GM18519 (cell line): Measurements from ENCODE around the gene FLVCR2.
A peak's percentile ranks its signal among the peaks of the same experiment; 100 is the strongest.

Experiments
- ATAC-seq: cut with Tn5 transposase; IDR thresholded peaks from one replicate; pipeline ENCODE4 v1.9.1; 2021; ENCODE audit warnings: mild to moderate bottlenecking, moderate library complexity; ENCODE audit not compliant: unreplicated experiment, low FRiP score

Gene FLVCR2, protein sequence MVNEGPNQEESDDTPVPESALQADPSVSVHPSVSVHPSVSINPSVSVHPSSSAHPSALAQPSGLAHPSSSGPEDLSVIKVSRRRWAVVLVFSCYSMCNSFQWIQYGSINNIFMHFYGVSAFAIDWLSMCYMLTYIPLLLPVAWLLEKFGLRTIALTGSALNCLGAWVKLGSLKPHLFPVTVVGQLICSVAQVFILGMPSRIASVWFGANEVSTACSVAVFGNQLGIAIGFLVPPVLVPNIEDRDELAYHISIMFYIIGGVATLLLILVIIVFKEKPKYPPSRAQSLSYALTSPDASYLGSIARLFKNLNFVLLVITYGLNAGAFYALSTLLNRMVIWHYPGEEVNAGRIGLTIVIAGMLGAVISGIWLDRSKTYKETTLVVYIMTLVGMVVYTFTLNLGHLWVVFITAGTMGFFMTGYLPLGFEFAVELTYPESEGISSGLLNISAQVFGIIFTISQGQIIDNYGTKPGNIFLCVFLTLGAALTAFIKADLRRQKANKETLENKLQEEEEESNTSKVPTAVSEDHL

GRCh38 chr14:75578102-75578785 lies at the start of gene FLVCR2:
Gene FLVCR2 (plus strand): TSS chr14:75578620. CDS start chr14:75578973, 353 bp downstream.
- no peak for ATAC-seq

GRCh38 chr14:75531256-75531655 lies 47.2 kb upstream of the FLVCR2 start:
- ATAC-seq = no peak

GRCh38 chr14:75531660-75532317 lies 46.6 kb upstream of the FLVCR2 start:
- ATAC-seq = no peak

GRCh38 chr14:75533791-75534555 lies 44.4 kb upstream of the FLVCR2 start:
- no peak for ATAC-seq

- ATAC-seq = no peak
These were observed 43.1 kb upstream of the FLVCR2 start for GRCh38 chr14:75535164-75535898.

GRCh38 chr14:75537071-75537470 lies 41.3 kb upstream of the FLVCR2 start:
- no peak for ATAC-seq

DNA sequence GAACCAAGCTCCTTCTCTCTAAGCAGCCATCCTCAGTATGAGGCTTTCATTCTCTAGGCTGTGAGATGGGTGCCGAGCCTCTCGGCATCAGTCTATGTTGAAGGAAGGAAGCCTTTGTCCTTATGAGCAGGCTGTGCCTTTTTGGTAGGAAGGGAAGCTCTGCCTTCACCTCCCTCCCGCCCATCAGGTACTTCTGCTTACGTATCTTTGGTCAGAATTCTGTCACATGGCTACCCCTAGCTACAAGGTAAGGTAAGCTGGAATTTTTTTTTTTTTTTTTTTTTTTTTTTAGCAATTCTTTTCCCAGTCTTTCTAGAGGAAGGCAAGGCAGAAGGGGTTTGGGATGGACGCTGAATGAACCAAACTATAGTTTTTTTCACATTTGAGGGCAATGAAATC lies 39.3 kb upstream of the FLVCR2 start:
- no peak for ATAC-seq

GRCh38 chr14:75539561-75540478 lies 38.6 kb upstream of the FLVCR2 start:
- ATAC-seq = peak; percentile 41

- ATAC-seq = no peak
These were observed 38.0 kb upstream of the FLVCR2 start for GRCh38 chr14:75540479-75540851.

- ATAC-seq = no peak
These were observed 35.8 kb upstream of the FLVCR2 start for GRCh38 chr14:75542588-75543091.

DNA sequence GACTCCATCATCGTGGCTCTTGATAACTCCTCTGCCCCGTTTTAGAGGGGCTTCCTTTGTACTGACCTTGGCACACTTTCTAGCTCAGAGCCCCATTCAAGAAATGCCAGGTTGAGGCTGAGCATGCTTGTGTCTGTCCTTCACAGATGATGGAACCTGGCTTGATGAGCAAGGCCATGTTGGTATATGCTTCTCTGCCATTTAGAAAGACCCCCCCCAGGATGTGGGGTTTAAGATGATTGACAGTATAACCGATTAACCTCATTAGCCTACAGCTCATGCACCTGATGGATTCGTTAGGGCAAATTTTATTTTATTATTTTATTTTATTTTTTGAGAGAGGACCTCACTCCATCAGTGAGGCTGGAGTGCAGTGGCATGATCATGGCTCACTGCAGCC lies 35.2 kb upstream of the FLVCR2 start:
- ATAC-seq = no peak

DNA sequence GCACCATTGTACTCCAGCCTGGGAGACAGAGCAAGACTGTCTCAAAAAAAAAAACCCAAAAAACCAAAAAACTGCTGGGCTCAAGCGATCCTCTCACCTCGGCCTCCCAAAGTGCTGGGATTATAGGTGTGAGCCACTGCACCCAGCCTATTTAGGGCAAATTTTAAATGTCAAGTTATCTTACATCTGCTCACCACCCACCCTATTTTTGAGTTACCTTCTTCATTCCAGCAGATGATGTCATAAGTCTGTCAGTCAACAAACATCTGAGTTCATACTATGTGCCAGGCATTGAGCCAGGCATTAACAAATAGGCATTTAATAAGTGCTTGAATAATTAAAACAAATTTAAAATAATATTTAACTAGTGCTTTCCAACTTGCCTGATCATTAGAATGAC lies 34.6 kb upstream of the FLVCR2 start:
- ATAC-seq = no peak

DNA sequence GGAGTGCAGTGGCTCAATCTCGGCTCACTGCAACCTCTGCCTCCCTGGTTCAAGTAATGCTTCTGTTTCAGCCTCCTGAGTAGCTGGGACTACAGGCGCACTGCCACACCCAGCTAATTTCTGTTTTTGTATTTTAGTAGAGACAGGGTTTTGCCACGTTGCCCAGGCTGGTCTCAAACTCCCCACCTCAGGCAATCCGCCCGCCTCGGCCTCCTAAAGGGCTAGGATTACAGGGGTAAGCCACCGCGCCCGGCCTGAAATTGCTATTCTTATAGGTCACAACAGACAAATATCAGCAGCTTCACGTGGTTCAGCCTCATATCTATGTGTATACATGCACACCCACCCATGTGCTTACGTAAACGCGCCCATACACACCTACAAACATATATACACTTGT lies 32.5 kb upstream of the FLVCR2 start:
- ATAC-seq = no peak

DNA sequence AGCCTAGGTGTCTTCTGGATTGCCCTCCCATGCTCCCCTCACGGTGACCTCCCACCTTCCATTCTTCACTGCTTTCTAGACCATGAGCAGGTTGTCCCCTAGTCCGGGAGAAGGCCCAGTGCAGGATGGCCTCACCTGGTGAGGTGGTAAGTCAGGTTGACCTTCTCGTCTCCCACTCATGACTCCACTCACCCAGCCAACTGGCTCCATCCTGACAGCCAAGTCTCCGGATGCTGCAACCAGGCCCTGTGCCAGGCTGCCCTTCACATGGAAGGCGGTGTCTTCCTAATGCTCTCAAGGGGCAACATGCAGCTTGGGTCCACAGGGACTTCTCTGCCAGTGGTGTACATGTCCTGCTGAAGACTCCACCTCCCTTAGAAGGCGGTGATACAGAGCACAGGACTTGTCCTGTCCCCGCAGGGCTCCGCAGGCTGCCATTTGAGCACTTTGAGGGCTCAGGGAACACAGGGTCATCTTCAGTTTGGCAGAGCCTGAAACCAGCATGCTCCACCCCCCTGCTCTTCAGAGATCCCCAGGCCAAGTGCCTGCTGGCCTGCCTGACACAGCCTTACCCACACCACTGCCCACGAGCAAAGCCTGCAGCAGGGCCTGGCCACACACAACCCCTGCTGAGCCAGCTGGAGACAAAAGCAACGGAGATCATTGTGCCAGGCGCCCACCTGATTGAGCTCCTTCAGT lies 30.7 kb upstream of the FLVCR2 start:
- ATAC-seq = no peak

- no peak for ATAC-seq
These were observed 29.9 kb upstream of the FLVCR2 start for GRCh38 chr14:75548544-75548943.

- no peak for ATAC-seq
These were observed 29.3 kb upstream of the FLVCR2 start for GRCh38 chr14:75549169-75549568.

- no peak for ATAC-seq
These were observed 27.4 kb upstream of the FLVCR2 start for GRCh38 chr14:75551021-75551420.

- ATAC-seq = no peak
These were observed 25.3 kb upstream of the FLVCR2 start for GRCh38 chr14:75553157-75553556.
